DMS153 treated with DMSO at 0.1 percent for 48 hours (cell line): ENCODE measurements around the gene OBP2B.
"Not testable (repeated sequence)": the region's sequence is repeated elsewhere in the genome, so short reads cannot be mapped to it uniquely, and the experiment has no call there.

Experiments
- DNase-seq: peaks from one replicate; lab custom pipeline; 2025; ENCODE audit not compliant: unreplicated experiment; lab: John Stamatoyannopoulos, UW

The OBP2B gene

GRCh38 chr9:133223159-133223756, 14.2 kb upstream of the OBP2B start:
- DNase-seq, result not testable (repeated sequence)

- DNase-seq, result not testable (repeated sequence)
Observed at GRCh38 chr9:133221994-133222393, 12.9 kb upstream of the OBP2B start.

- no peak for DNase-seq
Observed at GRCh38 chr9:133221177-133221809, 12.2 kb upstream of the OBP2B start.

- DNase-seq, result not testable (repeated sequence)
Observed at GRCh38 chr9:133218049-133218975, 9.3 kb upstream of the OBP2B start.

- DNase-seq, result not testable (repeated sequence)
Observed at GRCh38 chr9:133217333-133217988, 8.4 kb upstream of the OBP2B start.

GRCh38 chr9:133214276-133214675, 5.2 kb upstream of the OBP2B start:
- DNase-seq, result not testable (repeated sequence)

GRCh38 chr9:133210609-133211008, 1.6 kb upstream of the OBP2B start:
- no peak for DNase-seq

GRCh38 chr9:133210202-133210532, 1.1 kb upstream of the OBP2B start:
- DNase-seq, result no peak

- not testable (repeated sequence) for DNase-seq
Observed at GRCh38 chr9:133209327-133210201, 514 bp upstream of the OBP2B start.

GRCh38 chr9:133208171-133208879, 725 bp downstream of the OBP2B start:
- DNase-seq, result not testable (repeated sequence)

- no peak for DNase-seq
Observed at GRCh38 chr9:133207540-133208170, 1.4 kb downstream of the OBP2B start.

GRCh38 chr9:133207021-133207531, 2.0 kb downstream of the OBP2B start:
- no peak for DNase-seq

GRCh38 chr9:133205996-133206931, 2.8 kb downstream of the OBP2B start:
- no peak for DNase-seq

GRCh38 chr9:133205481-133205887, 3.6 kb downstream of the OBP2B start:
- not testable (repeated sequence) for DNase-seq

GRCh38 chr9:133204993-133205336, 4.1 kb downstream of the OBP2B start:
- DNase-seq, result no peak

GRCh38 chr9:133204335-133204992, 4.6 kb downstream of the OBP2B start:
- no peak for DNase-seq

GRCh38 chr9:133203506-133204075, 5.5 kb downstream of the OBP2B start:
- no peak for DNase-seq
